ENCODE measurements around the gene CSPG4.

GRCh38 chr15:75751116-75751875, 38.6 kb upstream of the CSPG4 start:
- no peak for TF ChIP-seq CTCF (conservative IDR thresholded peaks at IDR 0.05)
- no peak for TF ChIP-seq EZH2 (IDR thresholded peaks at IDR 0.05; ENCODE audit: low read depth)
